Transverse colon (tissue), 4 donors: ENCODE results near the gene C1QL3.

Experiments
- CTCF ChIP-seq, 5 experiments: fragments of 200-600 bp in 3 of 5; fragments of 450-650 bp in 2 of 5; sonication (generic) in 3 of 5; IDR thresholded peaks; 1 replicate in 2 of 5; 2 replicates in 3 of 5; pipeline ENCODE4 v1.5.1; 2016 to 2017; ENCODE audit warnings: antibody characterized with exemption in 5 of 5, inconsistent platforms in 3 of 5, mild to moderate bottlenecking in 2 of 5, moderate library complexity in 1 of 5
- EP300 ChIP-seq: sonication (generic); formaldehyde crosslinking; IDR thresholded peaks from one replicate; pipeline ENCODE4 v1.6.1; 2017; ENCODE audit warnings: antibody characterized with exemption, low read depth
- POLR2A ChIP-seq: fragments of 450-650 bp; IDR thresholded peaks from one replicate; pipeline ENCODE4 v1.6.1; 2016; ENCODE audit warnings: antibody characterized with exemption, mild to moderate bottlenecking, moderate library complexity
- POLR2AphosphoS5 ChIP-seq, 3 donors: sonication (generic); formaldehyde crosslinking; IDR thresholded peaks; one replicate each; pipeline ENCODE4 v1.6.1; 2016; ENCODE audit warnings: antibody characterized with exemption in 3 of 3

DNA sequence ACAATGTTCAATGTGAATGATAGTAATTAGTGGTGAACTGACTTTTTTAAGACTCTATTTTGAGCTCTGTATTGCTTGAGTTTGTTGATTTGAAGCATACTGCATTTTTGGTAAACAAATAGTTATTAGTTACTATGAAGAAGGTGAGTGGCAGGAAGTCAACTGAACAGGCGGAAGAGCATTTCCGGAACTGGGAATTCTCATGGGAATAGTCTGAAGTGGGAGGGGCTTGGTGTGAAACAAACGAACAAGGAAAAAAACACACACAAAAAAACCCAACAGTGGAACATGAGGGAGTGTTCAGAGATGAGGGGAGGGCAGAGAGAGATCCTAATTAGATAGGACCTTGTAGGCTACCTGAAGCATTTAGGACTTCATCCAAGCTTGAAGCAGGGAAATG is 43.9 kb upstream of the C1QL3 start:
- TF ChIP-seq POLR2AphosphoS5 (IDR thresholded peaks at IDR 0.05) (no peak), POLR2A (no peak), CTCF (IDR thresholded peaks at IDR 0.05) (no peak), EP300 (no peak)
